CD4-positive, alpha-beta T cell treated with Interleukin-15 for 1 hour (primary cell): Measurements from ENCODE around the gene MOV10L1.
A peak's percentile ranks its signal among the peaks of the same experiment; 100 is the strongest.

Experiments
- DNase-seq: peaks from one replicate; pipeline ENCODE4 v3.0.0-alpha.2; 2020

The MOV10L1 gene

DNA sequence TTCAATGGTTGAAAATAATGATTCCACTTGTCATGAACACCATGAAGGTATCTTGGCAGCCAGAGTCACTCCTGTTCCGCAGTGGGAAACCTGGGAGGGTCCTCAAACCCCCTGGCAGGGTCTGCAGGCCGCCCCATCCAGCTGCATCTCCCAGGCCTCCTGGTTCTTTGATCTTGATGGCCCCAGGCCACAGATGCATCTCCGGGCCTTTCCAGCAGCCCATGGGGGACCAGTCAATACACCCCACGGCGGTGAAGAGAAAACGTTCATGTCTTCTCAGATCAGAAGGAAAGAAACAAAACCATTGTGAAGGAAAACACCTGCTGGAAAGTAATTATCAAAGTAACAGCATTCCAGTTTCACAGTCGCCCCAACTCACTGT is 29.9 kb upstream of the MOV10L1 start:
- DNase-seq: no peak

DNA sequence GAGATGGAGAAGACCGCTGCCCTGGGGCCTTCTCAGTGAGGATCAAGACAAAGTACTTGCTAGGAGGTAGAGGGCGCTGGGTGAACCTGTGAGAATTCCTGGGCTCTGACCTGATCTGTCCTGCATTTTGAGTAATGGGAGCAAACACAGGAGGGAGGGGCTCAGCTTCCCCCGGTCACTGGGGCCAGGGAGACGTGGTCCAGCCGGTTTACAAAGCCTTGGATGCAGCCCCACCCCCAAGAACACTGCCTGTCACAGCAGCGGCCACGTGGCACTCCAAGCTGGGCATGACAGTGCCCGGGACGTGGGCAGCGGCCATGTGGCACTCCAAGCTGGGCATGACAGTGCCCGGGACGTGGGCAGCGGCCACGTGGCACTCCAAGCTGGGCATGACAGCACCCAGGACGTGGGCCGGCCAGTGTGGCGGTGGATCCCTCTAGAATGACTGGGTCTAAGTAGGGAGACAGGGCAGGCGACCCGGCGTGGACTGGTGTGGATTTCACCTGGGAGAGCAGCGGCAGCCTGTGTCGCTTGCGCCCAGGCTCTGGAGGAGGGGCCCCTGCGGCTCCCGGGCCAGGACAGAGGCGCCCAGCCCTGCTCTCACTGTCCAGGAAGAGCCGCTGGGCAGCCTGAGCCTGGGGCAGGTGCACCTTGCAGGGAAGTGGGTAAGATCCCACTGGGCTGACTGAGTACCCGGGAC is 29.2 kb upstream of the MOV10L1 start:
- DNase-seq: no peak

DNA sequence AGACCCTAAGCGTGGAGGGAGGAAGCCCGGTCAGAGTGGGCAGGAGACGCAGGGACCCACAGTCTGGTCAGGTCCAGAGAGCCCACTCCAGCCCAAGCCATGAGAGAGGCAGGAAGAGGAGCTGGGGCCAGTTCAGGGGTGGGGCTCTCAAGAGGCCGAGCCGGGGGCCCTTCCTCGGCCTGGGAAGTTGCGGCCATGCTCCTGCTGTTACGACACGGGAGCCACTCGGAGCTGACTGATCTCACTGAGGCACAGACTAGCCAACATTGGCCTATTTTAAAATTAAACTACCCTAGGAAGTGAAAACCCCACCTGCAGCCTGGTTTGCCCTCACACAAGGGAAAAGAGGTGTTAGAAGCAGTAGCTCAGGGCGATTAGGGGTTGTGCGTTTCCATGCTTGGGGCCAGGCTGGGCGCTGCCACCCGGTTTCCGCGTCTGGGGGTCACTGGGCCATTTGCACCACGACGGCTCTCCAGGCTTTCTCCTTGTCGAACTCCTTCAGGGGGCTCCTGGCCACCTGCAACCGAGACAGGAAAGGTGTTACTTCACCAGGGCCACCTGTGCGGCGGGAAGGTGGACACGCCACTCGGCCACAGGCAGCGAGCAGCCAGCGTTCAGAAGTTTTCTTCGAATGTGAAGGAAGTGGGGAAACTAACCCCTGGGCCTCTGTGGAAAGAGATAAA is 28.5 kb upstream of the MOV10L1 start:
- no peak for DNase-seq

DNA sequence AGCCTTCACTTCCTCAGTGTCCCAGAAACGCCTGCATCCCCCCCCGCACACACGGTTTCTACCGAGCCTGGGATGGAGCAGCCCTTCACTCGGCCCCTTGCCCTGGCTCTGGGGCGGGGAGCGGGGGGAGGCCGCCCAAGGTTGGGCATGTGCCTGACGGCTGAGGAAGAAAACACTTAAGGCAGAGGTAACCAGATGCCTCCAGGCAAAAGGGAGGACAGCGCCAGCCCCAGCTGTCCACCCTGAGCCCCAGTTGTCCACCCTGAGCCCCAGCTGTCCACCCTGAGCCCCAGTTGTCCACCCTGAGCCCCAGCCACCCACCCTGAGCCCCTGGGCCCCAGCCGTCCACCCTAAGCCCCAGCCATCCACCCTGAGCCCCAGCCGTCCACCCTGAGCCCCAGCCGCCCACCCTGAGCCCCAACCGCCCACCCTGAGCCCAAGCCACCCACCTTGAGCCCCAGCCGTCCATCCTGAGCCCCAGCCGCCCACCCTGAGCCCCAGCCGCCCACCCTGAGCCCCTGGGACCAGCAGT is 27.9 kb upstream of the MOV10L1 start:
- DNase-seq: no peak

DNA sequence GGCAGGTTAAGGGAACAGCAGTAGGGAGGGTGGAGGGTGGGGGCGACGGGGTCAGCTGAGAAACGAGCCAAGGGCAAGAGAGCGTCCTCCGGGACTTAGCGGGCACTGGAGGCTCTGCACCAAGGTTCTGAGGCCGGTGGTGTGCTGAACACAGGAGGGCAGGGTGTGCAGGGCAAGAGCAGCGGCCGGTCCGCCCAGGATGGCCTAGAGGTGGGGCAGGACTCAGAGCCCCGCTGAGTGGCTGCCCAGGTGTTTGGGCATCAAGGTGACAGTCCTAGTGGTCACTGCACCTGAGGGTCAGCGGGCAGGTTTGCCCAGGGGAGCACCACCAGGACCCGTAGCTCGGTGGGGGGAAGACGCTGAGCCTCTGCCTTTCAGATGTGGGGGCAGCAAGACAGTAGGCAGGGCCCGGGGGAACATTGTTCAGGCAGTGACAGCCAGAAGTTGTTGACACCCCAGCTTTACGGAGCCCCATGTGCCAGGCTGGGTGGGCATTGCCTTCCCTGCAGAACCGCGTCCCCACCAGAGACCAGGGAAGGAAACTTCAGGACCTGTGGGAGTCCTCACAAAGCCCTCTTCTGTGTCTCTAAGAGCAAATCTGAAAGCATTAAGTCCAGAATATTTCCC is 27.2 kb upstream of the MOV10L1 start:
- peak; percentile 15 for DNase-seq

DNA sequence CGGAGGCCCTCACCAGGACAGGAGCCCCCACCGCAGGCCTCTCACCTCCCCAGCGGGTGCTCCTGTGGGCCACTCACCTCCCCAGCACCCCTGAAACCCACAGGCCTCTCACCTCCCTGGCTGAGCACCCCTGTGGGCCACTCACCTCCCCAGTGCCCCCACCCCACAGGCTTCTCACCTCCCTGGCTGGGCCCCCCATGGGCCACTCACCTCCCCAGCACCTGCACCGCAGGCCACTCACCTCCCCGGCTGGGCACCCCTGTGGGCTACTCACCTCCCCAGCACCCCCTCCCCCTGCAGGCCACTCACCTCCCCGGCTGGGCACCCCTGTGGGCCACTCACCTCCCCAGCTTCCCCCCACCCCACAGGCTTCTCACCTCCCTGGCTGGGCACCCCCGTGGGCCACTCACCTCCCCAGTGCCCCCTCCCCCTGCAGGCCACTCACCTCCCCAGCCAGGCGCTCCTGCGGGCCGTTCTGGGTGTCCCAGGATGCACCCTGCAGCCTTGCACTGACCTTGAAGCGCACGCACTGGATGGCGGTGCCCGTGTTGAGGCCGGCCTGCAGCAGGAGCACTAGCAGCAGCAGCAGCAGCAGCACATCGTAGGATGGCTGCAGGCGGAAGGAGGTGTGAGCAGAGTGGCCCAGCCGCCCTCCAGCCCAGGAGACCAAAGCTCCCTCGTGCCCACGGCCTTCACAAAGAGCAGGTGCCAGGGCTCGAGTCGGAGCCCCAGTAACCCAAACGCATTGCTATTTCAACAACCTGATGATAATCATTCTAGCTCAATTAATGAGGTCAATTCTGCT is 26.0 kb upstream of the MOV10L1 start:
- DNase-seq: no peak

DNA sequence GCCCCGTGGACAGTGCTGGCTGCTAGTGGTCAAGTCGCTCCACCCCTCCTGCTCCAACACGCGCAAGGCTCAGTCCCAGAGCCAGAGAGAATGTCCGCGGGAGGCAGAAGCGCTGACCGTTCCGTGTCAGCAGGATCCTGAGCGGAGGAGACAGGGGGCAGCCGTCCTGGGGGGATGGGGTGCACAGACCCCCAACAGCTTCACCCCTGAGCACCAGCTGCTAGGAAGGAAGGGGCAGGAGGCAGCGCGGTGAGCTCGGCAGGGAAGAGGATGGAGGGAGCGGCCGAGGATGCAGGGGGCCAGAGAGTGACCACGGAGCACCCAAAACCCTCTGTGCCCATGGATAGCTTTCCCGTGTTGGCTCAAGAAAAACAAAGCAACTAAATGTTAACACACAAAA is 25.4 kb upstream of the MOV10L1 start:
- DNase-seq: no peak

DNA sequence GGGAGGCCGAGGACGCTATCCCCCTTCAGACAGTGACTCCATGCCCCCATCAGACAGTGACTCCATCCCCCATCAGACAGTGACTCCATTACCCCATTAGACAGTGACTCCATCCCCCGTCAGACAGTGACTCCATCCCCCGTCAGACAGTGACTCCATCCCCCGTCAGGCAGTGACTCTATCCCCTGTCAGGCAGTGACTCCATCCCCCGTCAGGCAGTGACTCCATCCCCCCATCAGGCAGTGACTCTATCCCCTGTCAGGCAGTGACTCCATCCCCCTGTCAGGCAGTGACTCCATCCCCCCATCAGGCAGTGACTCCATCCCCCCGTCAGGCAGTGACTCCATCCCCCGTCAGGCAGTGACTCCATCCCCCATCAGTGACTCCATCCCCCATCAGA is 22.6 kb upstream of the MOV10L1 start:
- DNase-seq: no peak

DNA sequence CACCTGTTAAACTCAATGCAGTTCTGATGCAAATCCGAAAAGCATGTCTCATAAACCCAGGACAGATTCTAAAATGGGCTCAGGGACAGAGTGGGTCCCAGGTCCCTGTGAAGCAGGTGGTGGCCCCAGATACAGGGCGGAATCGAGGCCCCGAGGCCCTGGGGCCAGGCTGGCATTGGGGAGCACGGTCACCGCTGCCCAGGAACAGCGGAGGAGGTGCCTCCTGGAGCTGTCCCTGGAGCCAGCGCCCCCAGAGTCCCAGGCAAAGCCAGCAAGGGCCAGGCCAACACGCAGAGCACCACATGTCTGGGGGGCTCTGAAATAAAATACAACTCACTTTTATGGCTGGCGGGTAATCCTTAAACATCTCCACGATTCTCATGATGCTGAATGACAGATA is 21.7 kb upstream of the MOV10L1 start:
- DNase-seq: no peak

DNA sequence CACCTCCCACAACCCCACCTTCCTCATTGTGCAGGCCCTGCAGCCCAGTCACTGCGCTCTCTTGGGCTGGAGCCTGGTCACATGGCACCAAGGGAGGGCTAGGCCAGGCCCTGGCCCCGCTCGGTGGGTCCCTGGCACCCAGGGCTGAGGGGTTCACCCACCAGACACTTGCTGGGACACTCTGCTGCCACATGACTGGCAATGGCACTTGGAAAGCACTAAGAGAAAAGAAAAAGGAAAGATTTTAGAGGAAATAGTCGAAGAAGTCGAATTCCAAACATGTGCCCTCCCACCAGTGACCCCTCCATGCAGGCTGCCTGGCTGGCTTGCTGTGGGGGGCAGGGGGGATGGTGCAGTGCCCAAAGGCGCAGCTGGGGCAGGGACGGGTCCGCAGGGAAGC is 19.4 kb upstream of the MOV10L1 start:
- DNase-seq: no peak

DNA sequence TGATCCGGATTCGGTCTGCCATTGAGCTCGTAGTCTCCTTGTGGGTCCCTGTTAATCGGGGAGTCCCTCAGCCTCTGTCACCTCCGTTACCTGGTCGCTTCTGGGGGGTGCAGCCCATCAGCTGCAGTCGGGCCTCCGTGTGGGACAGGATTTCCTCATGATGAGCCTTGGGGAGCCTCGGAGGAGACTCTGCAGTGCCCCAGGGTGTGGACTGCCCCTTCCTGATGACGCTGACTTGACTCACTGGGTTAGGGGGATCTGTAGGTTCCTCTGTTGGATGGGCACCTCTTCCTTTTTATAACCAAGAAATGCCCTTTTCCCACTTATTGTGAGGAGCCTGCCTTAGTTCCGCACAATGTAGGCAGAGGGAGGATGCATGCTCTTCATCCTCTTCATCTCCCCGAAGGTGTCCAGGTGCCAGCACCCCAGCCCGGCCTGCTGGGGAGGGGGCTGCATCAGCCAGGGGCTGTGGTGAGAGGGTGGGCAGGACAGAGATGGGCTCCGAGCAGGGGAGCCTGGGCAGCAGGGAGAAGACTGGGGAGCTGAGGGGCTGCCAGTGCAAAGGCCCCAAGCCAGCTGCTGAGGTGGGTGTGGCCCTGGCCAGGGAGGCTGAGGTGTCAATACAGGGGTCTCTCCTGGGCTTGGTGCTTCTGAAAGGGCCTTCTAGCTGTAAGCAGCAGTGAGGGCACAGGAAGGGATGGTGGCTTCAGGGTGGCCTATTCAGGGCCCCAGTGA is 18.2 kb upstream of the MOV10L1 start:
- no peak for DNase-seq

DNA sequence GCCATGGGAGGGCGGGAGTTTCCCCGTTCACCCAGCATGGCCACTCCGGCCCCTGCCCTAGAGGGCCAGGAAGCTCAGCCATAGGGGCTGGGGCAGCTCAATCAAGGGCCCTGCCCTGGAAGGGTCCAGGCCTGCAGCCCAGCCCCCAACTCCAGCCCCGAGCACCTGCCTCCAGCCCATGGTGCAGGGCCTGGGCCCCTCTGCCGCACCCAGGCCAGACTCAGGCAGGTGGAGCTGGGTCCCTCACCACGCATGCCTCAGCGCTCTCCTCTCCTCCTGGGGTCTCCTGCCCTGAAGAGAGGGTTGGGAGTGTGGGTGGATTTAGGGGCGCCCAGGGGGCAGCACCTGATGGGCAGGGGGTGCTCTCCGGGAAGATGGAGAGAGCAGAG is 17.6 kb upstream of the MOV10L1 start:
- DNase-seq: no peak

DNA sequence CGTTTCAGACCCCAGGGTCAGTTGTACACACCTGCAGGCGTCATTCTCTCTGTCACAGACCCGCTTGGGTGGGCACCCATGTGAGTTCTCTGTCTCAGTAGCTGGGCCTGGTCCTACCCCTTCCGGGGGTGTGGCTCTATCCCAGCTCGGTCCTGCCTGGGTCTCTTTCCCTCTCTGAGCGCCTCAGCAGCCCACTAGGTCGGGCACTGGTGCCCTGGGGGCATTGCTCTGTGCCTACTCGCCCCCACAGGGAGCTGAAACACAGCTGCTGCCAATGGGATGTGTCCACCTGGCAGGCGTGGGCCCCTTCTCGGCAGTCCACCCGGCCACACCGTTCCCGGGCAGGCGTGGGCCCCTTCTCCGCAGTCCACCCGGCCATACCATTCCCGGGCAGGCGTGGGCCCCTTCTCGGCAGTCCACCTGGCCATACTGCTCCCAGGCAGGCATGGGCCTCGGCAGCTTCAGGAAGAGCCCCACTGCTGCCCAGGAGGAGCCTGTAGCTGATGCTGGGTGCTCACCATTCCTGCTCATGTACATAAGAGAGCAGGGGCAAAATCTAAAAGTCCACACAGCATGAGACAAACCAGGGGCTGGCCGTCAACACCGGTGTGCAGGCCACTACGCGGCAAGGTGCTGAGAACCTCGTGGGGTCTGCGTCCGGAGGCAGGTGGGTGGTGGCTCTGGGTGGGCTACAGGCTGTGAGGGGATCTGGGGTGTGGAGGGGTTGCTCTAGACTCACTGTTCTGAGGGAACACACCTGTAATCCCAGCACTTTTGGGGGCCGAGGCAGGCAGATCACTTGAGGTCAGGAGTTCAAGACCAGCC is 16.9 kb upstream of the MOV10L1 start:
- DNase-seq: no peak

DNA sequence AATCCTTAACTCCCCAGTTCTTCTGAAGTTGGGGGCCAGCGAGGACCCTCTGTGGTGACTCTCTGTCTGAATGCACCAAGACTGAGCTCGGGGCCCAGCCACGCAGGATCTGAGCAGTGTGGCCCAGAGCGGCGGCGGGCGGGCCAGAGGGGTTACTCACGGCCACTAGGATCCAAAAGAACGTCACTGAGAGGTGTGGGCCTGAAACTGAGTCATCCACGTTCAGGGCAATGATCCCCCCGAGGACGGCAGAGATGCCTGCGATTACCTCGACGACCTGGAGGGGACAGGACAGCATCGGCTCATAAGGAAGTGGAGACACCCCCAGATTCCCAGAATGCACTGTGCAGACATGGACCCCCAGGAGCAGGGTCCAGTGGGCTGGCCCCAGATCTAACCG is 15.8 kb upstream of the MOV10L1 start:
- DNase-seq: no peak

DNA sequence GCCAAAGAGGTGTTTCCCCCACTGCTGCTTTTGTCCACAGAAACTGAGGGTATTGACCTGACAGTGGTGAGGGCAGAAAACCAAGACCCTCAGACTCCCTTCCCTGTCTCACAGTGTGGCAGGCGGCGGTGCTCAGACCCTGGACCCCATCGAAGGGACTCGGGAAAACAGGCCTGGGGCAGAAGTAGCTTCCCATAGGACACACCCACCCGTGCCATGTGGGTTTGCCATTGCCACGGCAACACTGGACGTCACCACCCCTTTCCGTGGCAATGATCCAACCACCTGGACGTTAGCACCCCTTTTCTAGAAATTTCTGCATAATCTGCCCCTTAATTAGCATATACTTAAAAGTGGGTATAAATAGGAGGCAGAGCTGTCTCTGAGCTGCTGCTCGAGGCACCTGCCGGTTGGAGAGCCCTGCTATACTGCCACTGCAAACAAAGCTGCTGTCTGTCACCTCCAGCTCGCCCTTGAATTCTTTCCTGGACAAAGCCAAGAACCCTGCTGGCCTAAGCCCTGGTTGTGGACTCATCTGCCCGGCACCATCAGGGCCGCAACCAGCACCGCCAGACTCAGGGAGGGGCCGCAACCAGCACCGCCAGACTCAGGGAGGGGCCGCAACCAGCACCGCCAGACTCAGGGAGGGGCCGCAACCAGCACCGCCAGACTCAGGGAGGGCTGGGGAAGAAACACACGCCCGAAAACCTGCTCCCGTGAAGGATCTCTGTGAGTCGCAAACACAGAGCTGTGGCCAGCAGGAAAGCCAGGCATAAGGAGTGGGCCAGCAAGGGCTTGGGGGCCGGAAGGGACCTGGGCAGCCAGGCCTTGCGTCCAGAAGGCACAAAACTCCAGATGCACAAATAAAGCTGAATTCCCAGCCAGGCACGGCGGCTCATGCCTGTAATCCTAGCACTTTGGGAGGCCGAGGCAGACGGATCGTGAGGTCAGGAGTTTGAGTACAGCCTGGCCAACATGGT is 15.0 kb upstream of the MOV10L1 start:
- no peak for DNase-seq

DNA sequence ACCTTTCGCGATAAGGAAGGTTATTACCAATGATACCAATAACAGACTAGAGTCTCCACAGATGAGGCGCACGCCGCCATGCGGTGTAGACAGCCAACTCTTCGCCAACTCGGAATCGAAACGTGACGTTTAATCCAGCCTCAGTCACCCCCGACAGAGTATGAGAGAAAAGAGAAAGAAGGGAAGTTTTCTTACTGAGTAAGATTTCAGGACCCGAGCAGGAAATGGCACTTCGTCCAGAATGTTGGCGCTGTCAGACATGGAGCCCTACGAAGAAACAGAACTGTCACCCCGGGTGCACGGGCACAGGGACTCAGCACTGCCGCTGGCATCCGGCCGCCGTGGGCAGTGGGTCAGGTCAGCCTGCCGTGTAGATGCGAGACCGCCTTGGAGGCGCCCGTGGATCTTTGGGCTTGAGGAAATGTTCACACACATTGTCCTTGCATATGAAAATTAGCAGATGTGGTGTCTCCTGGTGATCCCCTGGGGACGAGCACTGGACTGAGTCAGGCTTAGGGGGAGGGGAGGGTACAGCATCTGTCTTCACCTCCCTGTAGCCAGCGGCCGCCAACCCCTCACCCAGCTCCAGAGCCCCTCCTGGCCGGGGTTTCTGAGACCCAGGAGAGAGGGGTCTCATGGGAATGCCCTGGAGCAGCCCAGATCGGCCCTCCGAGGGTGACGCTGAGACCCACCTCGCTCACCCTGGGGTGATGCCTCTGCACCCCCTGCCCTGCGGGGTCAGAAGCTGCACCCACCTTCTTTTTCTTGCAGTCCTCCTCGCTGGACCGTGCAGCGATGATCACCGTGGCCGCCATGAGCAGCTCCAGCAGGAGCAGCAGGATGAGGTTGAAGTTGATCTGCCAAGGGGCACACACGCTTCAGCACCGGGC is 12.9 kb upstream of the MOV10L1 start:
- DNase-seq: no peak

DNA sequence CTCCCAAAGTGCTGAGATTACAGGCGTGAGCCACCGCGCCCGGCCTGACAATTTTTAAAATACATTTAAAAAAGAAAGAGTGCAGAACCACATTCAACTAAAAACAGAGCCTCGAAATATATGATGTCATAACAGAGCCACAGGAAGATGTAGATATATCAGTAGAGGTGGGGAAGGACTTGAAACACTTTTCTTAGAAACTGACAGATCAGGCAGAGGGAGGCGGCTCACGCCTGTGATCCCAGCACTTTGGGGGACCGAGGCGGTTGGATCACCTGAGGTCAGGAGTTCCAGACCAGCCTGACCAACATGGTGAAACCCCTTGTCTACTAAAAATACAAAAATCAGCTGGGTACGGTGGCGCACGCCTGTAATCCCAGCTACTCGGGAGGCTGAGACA is 11.6 kb upstream of the MOV10L1 start:
- no peak for DNase-seq

DNA sequence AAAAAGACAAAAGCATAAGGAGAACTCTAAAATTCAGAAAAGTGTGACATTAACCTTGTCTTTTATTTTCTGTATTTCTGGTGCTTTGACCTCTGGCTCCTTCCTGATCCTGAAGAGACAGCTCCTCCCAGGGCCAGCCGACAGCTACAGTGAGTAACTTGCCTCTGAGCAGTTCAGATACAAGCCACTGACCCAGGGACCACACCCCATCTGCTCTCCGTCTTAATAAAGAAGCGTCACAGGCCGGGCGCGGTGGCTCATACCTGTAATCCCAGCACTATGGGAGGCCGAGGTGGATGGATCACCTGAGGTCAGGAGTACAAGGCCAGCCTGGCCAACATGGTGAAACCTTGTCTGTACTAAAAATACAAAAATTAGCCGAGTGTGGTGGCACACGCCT is 11.0 kb upstream of the MOV10L1 start:
- no peak for DNase-seq

DNA sequence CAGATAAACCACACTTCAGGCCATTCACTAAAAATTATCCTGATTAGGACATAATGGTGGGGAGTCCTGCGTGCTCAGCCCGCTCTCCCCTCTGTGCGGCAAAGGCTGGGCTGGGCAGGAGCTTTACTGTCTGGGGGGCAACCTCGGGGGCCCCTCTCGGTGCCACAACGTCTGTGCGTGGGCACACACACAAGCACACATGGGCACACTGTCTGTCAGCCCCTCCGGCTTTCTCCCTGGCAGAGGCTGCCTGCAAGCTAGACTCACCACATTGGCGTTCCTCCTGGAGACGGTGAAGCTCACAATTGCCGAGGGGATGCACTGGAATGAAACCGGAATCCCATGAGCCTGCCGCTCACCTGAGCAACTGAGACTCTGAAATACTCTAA is 9.7 kb upstream of the MOV10L1 start:
- no peak for DNase-seq
